ENCODE measurements around the gene SCARB1. TPM values are rescaled to one million over a fixed set of nuclear protein-coding genes. Genes with fewer than 3 reads are reported as not detected.

The SCARB1 gene
- total RNA-seq, 1 experiment from 2014 or later, result 68.3 TPM

DNA sequence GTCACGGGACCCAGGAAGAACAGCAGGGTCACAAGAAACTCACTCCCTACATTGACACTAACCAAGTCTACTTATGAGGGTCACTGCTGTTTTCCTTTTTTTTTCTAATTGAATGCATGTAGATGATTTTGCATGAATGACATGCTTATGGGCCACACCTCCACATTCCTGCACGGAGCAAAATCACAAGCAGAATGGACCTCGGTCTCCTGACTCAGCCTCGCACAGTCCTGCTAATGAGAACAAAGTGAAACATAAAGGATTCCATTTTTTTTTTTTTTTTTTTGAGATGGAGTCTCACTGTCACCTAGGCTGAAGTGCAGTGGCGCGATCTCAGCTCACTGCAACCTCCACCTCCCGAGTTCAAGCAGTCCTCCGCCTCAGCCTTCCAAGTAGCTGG, 12.3 kb downstream of the SCARB1 start:
- Mint-ChIP-seq H3K9me3 (peaks cover 5% of the 10 kb centered on the region; the same call in 1 of the 2 replicates), H3K36me3 (peaks cover 10% of the 10 kb centered on the region), H3K4me3 (no peak overlapping the region), H3K27ac (no peak overlapping the region), H3K27me3 (ENCODE audit: low read depth) (no peaks in the 10 kb centered on the region), H3K4me1 (peaks cover 21% of the 10 kb centered on the region)
- CTCF ChIA-PET, result interaction anchor here (0.7 to 2.3 kb wide), 3 partner anchors 18 to 55 kb away, joined by 3 to 14 read pairs (median 4); no protein-coding TSS in a partner anchor
- ATAC-seq (no peak), DNase-seq (ENCODE audit: low spot score) (no peak)
- no peak for TF ChIP-seq ATF6 (CRISPR knock-in tag; IDR thresholded peaks at IDR 0.05)
- TF ChIP-seq, protein P1, sequence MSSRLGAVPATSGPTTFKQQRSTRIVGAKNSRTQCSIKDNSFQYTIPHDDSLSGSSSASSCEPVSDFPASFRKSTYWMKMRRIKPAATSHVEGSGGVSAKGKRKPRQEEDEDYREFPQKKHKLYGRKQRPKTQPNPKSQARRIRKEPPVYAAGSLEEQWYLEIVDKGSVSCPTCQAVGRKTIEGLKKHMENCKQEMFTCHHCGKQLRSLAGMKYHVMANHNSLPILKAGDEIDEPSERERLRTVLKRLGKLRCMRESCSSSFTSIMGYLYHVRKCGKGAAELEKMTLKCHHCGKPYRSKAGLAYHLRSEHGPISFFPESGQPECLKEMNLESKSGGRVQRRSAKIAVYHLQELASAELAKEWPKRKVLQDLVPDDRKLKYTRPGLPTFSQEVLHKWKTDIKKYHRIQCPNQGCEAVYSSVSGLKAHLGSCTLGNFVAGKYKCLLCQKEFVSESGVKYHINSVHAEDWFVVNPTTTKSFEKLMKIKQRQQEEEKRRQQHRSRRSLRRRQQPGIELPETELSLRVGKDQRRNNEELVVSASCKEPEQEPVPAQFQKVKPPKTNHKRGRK (CRISPR knock-in tag; IDR thresholded peaks at IDR 0.05; ENCODE audit: borderline replicate concordance), result no peak
- TF ChIP-seq, protein P2, sequence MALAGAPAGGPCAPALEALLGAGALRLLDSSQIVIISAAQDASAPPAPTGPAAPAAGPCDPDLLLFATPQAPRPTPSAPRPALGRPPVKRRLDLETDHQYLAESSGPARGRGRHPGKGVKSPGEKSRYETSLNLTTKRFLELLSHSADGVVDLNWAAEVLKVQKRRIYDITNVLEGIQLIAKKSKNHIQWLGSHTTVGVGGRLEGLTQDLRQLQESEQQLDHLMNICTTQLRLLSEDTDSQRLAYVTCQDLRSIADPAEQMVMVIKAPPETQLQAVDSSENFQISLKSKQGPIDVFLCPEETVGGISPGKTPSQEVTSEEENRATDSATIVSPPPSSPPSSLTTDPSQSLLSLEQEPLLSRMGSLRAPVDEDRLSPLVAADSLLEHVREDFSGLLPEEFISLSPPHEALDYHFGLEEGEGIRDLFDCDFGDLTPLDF (CRISPR knock-in tag; IDR thresholded peaks at IDR 0.05), result no peak
- POLR2A ChIA-PET, result no interaction called here

DNA sequence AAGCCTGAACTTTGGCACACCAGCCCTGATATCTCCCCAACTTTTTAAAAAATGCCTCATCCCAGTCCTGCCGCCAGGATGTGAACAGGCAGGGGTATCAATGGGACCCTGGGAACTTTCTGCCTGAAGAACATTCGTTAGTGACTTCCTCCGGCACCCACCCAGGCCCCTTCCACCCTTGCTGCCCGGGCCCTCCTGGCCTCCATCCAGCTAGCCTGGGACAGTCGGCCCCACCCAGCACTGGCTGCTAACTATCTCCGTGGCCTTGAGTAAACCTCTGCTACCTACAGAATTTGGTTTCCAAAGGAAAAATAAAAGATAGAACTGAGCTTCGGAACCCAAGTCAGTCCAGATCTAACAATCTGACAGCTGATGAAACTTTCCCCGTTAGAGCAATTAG, 14.3 kb downstream of the SCARB1 start:
- CTCF ChIA-PET, result interaction anchor here (1.1 kb wide), 1 partner anchor 57 kb away, joined by 3 read pairs; no protein-coding TSS in a partner anchor
- TF ChIP-seq SOX15 (CRISPR knock-in tag; IDR thresholded peaks at IDR 0.05) (no peak), TEAD4 (CRISPR knock-in tag; IDR thresholded peaks at IDR 0.05) (no peak), TCF7 (CRISPR knock-in tag; IDR thresholded peaks at IDR 0.05; ENCODE audit: low read depth) (no peak), MAX (CRISPR knock-in tag; IDR thresholded peaks at IDR 0.05) (no peak), FOXK1 (CRISPR knock-in tag; IDR thresholded peaks at IDR 0.05) (no peak), ATF3 (CRISPR knock-in tag; conservative IDR thresholded peaks at IDR 0.05) (no peak), ZNF317 (CRISPR knock-in tag; IDR thresholded peaks at IDR 0.05; ENCODE audit: borderline replicate concordance, low read depth) (no peak), CREB1 (CRISPR knock-in tag; IDR thresholded peaks at IDR 0.05) (no peak), USF1 (CRISPR knock-in tag; IDR thresholded peaks at IDR 0.05) (no peak), ZMAT4 (CRISPR knock-in tag; IDR thresholded peaks at IDR 0.05) (no peak), TEAD1 (CRISPR knock-in tag; IDR thresholded peaks at IDR 0.05) (no peak), GABPB1 (CRISPR knock-in tag; IDR thresholded peaks at IDR 0.05) (no peak), SP1 (CRISPR knock-in tag; conservative IDR thresholded peaks at IDR 0.05) (no peak), RELA (CRISPR knock-in tag; IDR thresholded peaks at IDR 0.05; ENCODE audit: borderline replicate concordance) (no peak), ZNF121 (CRISPR knock-in tag; IDR thresholded peaks at IDR 0.05) (no peak)
- TF ChIP-seq, protein P3, sequence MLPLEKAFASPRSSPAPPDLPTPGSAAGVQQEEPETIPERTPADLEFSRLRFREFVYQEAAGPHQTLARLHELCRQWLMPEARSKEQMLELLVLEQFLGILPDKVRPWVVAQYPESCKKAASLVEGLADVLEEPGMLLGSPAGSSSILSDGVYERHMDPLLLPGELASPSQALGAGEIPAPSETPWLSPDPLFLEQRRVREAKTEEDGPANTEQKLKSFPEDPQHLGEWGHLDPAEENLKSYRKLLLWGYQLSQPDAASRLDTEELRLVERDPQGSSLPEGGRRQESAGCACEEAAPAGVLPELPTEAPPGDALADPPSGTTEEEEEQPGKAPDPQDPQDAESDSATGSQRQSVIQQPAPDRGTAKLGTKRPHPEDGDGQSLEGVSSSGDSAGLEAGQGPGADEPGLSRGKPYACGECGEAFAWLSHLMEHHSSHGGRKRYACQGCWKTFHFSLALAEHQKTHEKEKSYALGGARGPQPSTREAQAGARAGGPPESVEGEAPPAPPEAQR (CRISPR knock-in tag; IDR thresholded peaks at IDR 0.05), result no peak
- TF ChIP-seq, protein P4, sequence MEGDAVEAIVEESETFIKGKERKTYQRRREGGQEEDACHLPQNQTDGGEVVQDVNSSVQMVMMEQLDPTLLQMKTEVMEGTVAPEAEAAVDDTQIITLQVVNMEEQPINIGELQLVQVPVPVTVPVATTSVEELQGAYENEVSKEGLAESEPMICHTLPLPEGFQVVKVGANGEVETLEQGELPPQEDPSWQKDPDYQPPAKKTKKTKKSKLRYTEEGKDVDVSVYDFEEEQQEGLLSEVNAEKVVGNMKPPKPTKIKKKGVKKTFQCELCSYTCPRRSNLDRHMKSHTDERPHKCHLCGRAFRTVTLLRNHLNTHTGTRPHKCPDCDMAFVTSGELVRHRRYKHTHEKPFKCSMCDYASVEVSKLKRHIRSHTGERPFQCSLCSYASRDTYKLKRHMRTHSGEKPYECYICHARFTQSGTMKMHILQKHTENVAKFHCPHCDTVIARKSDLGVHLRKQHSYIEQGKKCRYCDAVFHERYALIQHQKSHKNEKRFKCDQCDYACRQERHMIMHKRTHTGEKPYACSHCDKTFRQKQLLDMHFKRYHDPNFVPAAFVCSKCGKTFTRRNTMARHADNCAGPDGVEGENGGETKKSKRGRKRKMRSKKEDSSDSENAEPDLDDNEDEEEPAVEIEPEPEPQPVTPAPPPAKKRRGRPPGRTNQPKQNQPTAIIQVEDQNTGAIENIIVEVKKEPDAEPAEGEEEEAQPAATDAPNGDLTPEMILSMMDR (IDR thresholded peaks at IDR 0.05), result no peak
- no peak overlapping the region for H3K4me3 Mint-ChIP-seq
- POLR2A ChIA-PET, result no interaction called here
- no peak overlapping the region; the same call in 1 of the 2 replicates for H3K27ac Mint-ChIP-seq
- ATAC-seq, result no peak
- no peaks in the 10 kb centered on the region for H3K27me3 Mint-ChIP-seq (ENCODE audit: low read depth)
- DNase-seq (ENCODE audit: low spot score), result no peak
- H3K9me3 Mint-ChIP-seq, result peaks cover 5% of the 10 kb centered on the region; the same call in 1 of the 2 replicates
- peaks cover 2% of the 10 kb centered on the region for H3K4me1 Mint-ChIP-seq
- peaks cover 8% of the 10 kb centered on the region for H3K36me3 Mint-ChIP-seq

Measured in WTC11 (cell line).